ENCODE measurements around the gene SIAE. TPM values are rescaled to one million over a fixed set of nuclear protein-coding genes. Genes with fewer than 3 reads are reported as not detected.

The SIAE gene
- total and polyA plus RNA-seq, 2 of the 8 experiments (the other 6 are each of a cell fraction or from before 2014, with no cell fraction given), result 2.3 to 3.7 TPM

DNA sequence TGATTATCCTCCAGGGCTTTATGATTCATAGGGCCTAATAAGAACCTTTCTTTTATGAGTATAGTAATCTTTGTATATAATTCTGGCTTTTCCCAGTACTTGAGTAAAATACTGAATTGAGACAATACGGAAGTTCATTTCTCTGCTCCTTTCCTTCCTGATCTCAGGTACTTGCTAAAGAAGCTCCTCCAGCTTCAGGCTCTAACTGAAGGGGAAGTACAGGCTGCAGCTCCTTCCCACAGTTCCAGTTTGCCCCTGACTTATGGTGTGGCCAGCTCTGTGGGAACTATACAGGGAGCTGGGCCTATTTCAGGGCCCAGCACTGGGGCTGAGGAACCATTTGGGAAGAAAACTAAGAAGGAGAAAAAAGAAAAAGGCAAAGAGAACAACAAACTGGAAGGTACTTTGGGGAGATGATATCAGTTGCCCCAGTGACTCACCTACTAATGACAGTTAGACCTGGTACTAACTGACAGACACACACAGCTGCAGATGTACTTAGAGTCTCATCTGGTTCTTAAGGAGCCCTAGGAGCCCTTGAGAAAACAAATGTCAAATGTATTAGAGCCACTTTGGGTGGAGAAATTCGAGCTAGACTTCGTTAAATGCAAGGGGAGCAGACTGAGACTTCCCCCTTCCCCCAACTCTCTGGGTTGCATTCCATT is 47.9 kb downstream of the SIAE start (continued):
- TF ChIP-seq, protein P1, sequence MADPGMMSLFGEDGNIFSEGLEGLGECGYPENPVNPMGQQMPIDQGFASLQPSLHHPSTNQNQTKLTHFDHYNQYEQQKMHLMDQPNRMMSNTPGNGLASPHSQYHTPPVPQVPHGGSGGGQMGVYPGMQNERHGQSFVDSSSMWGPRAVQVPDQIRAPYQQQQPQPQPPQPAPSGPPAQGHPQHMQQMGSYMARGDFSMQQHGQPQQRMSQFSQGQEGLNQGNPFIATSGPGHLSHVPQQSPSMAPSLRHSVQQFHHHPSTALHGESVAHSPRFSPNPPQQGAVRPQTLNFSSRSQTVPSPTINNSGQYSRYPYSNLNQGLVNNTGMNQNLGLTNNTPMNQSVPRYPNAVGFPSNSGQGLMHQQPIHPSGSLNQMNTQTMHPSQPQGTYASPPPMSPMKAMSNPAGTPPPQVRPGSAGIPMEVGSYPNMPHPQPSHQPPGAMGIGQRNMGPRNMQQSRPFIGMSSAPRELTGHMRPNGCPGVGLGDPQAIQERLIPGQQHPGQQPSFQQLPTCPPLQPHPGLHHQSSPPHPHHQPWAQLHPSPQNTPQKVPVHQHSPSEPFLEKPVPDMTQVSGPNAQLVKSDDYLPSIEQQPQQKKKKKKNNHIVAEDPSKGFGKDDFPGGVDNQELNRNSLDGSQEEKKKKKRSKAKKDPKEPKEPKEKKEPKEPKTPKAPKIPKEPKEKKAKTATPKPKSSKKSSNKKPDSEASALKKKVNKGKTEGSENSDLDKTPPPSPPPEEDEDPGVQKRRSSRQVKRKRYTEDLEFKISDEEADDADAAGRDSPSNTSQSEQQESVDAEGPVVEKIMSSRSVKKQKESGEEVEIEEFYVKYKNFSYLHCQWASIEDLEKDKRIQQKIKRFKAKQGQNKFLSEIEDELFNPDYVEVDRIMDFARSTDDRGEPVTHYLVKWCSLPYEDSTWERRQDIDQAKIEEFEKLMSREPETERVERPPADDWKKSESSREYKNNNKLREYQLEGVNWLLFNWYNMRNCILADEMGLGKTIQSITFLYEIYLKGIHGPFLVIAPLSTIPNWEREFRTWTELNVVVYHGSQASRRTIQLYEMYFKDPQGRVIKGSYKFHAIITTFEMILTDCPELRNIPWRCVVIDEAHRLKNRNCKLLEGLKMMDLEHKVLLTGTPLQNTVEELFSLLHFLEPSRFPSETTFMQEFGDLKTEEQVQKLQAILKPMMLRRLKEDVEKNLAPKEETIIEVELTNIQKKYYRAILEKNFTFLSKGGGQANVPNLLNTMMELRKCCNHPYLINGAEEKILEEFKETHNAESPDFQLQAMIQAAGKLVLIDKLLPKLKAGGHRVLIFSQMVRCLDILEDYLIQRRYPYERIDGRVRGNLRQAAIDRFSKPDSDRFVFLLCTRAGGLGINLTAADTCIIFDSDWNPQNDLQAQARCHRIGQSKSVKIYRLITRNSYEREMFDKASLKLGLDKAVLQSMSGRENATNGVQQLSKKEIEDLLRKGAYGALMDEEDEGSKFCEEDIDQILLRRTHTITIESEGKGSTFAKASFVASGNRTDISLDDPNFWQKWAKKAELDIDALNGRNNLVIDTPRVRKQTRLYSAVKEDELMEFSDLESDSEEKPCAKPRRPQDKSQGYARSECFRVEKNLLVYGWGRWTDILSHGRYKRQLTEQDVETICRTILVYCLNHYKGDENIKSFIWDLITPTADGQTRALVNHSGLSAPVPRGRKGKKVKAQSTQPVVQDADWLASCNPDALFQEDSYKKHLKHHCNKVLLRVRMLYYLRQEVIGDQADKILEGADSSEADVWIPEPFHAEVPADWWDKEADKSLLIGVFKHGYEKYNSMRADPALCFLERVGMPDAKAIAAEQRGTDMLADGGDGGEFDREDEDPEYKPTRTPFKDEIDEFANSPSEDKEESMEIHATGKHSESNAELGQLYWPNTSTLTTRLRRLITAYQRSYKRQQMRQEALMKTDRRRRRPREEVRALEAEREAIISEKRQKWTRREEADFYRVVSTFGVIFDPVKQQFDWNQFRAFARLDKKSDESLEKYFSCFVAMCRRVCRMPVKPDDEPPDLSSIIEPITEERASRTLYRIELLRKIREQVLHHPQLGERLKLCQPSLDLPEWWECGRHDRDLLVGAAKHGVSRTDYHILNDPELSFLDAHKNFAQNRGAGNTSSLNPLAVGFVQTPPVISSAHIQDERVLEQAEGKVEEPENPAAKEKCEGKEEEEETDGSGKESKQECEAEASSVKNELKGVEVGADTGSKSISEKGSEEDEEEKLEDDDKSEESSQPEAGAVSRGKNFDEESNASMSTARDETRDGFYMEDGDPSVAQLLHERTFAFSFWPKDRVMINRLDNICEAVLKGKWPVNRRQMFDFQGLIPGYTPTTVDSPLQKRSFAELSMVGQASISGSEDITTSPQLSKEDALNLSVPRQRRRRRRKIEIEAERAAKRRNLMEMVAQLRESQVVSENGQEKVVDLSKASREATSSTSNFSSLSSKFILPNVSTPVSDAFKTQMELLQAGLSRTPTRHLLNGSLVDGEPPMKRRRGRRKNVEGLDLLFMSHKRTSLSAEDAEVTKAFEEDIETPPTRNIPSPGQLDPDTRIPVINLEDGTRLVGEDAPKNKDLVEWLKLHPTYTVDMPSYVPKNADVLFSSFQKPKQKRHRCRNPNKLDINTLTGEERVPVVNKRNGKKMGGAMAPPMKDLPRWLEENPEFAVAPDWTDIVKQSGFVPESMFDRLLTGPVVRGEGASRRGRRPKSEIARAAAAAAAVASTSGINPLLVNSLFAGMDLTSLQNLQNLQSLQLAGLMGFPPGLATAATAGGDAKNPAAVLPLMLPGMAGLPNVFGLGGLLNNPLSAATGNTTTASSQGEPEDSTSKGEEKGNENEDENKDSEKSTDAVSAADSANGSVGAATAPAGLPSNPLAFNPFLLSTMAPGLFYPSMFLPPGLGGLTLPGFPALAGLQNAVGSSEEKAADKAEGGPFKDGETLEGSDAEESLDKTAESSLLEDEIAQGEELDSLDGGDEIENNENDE (IDR thresholded peaks at IDR 0.05; ENCODE audit: insufficient replicate concordance, low read length), result no peak
- TF ChIP-seq SUZ12 (IDR thresholded peaks at IDR 0.05; ENCODE audit: low read length) (no peak), CHD1 (IDR thresholded peaks at IDR 0.05; ENCODE audit: low read depth, low read length) (no peak), CBX5 (IDR thresholded peaks at IDR 0.05; ENCODE audit: low read depth, low read length) (no peak), SIRT6 (IDR thresholded peaks at IDR 0.05; ENCODE audit: low read length) (no peak), FOSL1 (IDR thresholded peaks at IDR 0.05; ENCODE audit: insufficient read depth, low read depth, low read length) (no peak), PHF8 (conservative IDR thresholded peaks at IDR 0.05; ENCODE audit: low read depth, low read length) (no peak)
- TF ChIP-seq, protein P2, sequence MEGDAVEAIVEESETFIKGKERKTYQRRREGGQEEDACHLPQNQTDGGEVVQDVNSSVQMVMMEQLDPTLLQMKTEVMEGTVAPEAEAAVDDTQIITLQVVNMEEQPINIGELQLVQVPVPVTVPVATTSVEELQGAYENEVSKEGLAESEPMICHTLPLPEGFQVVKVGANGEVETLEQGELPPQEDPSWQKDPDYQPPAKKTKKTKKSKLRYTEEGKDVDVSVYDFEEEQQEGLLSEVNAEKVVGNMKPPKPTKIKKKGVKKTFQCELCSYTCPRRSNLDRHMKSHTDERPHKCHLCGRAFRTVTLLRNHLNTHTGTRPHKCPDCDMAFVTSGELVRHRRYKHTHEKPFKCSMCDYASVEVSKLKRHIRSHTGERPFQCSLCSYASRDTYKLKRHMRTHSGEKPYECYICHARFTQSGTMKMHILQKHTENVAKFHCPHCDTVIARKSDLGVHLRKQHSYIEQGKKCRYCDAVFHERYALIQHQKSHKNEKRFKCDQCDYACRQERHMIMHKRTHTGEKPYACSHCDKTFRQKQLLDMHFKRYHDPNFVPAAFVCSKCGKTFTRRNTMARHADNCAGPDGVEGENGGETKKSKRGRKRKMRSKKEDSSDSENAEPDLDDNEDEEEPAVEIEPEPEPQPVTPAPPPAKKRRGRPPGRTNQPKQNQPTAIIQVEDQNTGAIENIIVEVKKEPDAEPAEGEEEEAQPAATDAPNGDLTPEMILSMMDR (IDR thresholded peaks at IDR 0.05; ENCODE audit: control extremely low read depth in 1 of 3, insufficient read depth in 1 of 3, low read depth in 1 of 3, low read length in 3 of 3), result no peak
